GM19238 (cell line): ENCODE measurements around the gene SCARF1.
"Not testable (repeated sequence)": the region's sequence is repeated elsewhere in the genome, so short reads cannot be mapped to it uniquely, and the experiment has no call there.

Experiments
- DNase-seq: peaks from one replicate; pipeline ENCODE4 v3.0.0; 2011; ENCODE audit warnings: low spot score; ENCODE audit not compliant: insufficient read length

Gene SCARF1

GRCh38 chr17:1645207-1646171, at the start of gene SCARF1:
Gene SCARF1, minus strand, starts transcription at chr17:1645732. Its CDS starts 35 bp downstream, at chr17:1645697.
- peak; percentile 47 for DNase-seq

GRCh38 chr17:1693339-1693738, 47.8 kb upstream of the SCARF1 start:
- DNase-seq: no peak

GRCh38 chr17:1690544-1691221, 45.2 kb upstream of the SCARF1 start:
- DNase-seq: no peak

GRCh38 chr17:1688405-1688804, 42.9 kb upstream of the SCARF1 start:
- DNase-seq: not testable (repeated sequence)

GRCh38 chr17:1686086-1686485, 40.6 kb upstream of the SCARF1 start:
- DNase-seq: no peak

GRCh38 chr17:1684378-1685189, 39.1 kb upstream of the SCARF1 start, which contains the start of gene PRPF8:
Gene PRPF8, minus strand, starts transcription at chr17:1684867. Its CDS starts 296 bp downstream, at chr17:1684571.
- DNase-seq: peak; percentile 100

- no peak for DNase-seq
Measured at GRCh38 chr17:1683459-1683858, 37.9 kb upstream of the SCARF1 start.

- no peak for DNase-seq
Measured at GRCh38 chr17:1676401-1676800, 30.9 kb upstream of the SCARF1 start.

- no peak for DNase-seq
Measured at GRCh38 chr17:1673041-1673785, 27.7 kb upstream of the SCARF1 start.

- not testable (repeated sequence) for DNase-seq
Measured at GRCh38 chr17:1663934-1664333, 18.4 kb upstream of the SCARF1 start.

- DNase-seq: no peak
Measured at GRCh38 chr17:1661045-1661444, 15.5 kb upstream of the SCARF1 start.

- DNase-seq: no peak
Measured at GRCh38 chr17:1658100-1658499, 12.6 kb upstream of the SCARF1 start.

GRCh38 chr17:1653735-1654134, 8.2 kb upstream of the SCARF1 start:
- DNase-seq: no peak

GRCh38 chr17:1652794-1653193, 7.3 kb upstream of the SCARF1 start:
- not testable (repeated sequence) for DNase-seq

- no peak for DNase-seq
Measured at GRCh38 chr17:1651559-1651844, 6.0 kb upstream of the SCARF1 start.

GRCh38 chr17:1650731-1651558, 5.4 kb upstream of the SCARF1 start:
- no peak for DNase-seq

GRCh38 chr17:1649844-1650501, 4.4 kb upstream of the SCARF1 start, which contains the start of gene RILP:
Gene RILP, minus strand, starts transcription at chr17:1649866. Its CDS starts 62 bp downstream, at chr17:1649804.
- no peak for DNase-seq

GRCh38 chr17:1648963-1649843, 3.7 kb upstream of the SCARF1 start:
- DNase-seq: peak; percentile 95
